HG02943 (cell line): ENCODE results near the gene SYCP2L.
"Not testable (repeated sequence)": the region's sequence is repeated elsewhere in the genome, so short reads cannot be mapped to it uniquely, and the experiment has no call there.

Source experiments
- ATAC-seq: cut with Tn5 transposase; IDR thresholded peaks from one replicate; pipeline ENCODE4 v1.9.1; 2021; ENCODE audit warnings: mild to moderate bottlenecking, low read depth, moderate library complexity; ENCODE audit not compliant: unreplicated experiment

Gene SYCP2L

GRCh38 chr6:10951675-10952282, 64.9 kb downstream of the SYCP2L start:
- ATAC-seq = no peak

- ATAC-seq = no peak
Observed at GRCh38 chr6:10954590-10955010, 67.7 kb downstream of the SYCP2L start.

- no peak for ATAC-seq
Observed at GRCh38 chr6:10956776-10957175, 69.9 kb downstream of the SYCP2L start.

GRCh38 chr6:10957414-10957886, 70.6 kb downstream of the SYCP2L start:
- no peak for ATAC-seq

GRCh38 chr6:10960171-10960570, 73.3 kb downstream of the SYCP2L start:
- ATAC-seq = no peak

GRCh38 chr6:10961837-10962236, 75.0 kb downstream of the SYCP2L start:
- no peak for ATAC-seq

- no peak for ATAC-seq
Observed at GRCh38 chr6:10962673-10963072, 75.8 kb downstream of the SYCP2L start.

- ATAC-seq = no peak
Observed at GRCh38 chr6:10963113-10963512, 76.3 kb downstream of the SYCP2L start.

- no peak for ATAC-seq
Observed at GRCh38 chr6:10964684-10965083, 77.8 kb downstream of the SYCP2L start.

GRCh38 chr6:10968776-10969175, 81.9 kb downstream of the SYCP2L start:
- no peak for ATAC-seq

- no peak for ATAC-seq
Observed at GRCh38 chr6:10970731-10971130, 83.9 kb downstream of the SYCP2L start.

GRCh38 chr6:10972196-10972595, 85.3 kb downstream of the SYCP2L start:
- no peak for ATAC-seq

GRCh38 chr6:10976571-10976970, 89.7 kb downstream of the SYCP2L start:
- no peak for ATAC-seq

GRCh38 chr6:10977231-10977968, 90.5 kb downstream of the SYCP2L start:
- no peak for ATAC-seq

GRCh38 chr6:10979603-10980002, 92.8 kb downstream of the SYCP2L start:
- no peak for ATAC-seq

- ATAC-seq = no peak
Observed at GRCh38 chr6:10981409-10981808, 94.6 kb downstream of the SYCP2L start.

GRCh38 chr6:10984959-10985358, 98.1 kb downstream of the SYCP2L start:
- not testable (repeated sequence) for ATAC-seq

- no peak for ATAC-seq
Observed at GRCh38 chr6:10989587-10989986, 102.7 kb downstream of the SYCP2L start.

- ATAC-seq = no peak
Observed at GRCh38 chr6:10991115-10991514, 104.3 kb downstream of the SYCP2L start.

- no peak for ATAC-seq
Observed at GRCh38 chr6:10993896-10994295, 107.0 kb downstream of the SYCP2L start.

GRCh38 chr6:10995114-10995707, 108.4 kb downstream of the SYCP2L start:
- ATAC-seq = no peak

- ATAC-seq = no peak
Observed at GRCh38 chr6:10999994-11000393, 113.1 kb downstream of the SYCP2L start.
